Measurements from ENCODE around the gene PLEKHG4B. TPM values are rescaled to one million over a fixed set of nuclear protein-coding genes. Genes with fewer than 3 reads are reported as not detected.

PLEKHG4B gene
- total and polyA plus RNA-seq, 2 experiments from 2014 or later = 9.9 to 20.1 TPM

DNA sequence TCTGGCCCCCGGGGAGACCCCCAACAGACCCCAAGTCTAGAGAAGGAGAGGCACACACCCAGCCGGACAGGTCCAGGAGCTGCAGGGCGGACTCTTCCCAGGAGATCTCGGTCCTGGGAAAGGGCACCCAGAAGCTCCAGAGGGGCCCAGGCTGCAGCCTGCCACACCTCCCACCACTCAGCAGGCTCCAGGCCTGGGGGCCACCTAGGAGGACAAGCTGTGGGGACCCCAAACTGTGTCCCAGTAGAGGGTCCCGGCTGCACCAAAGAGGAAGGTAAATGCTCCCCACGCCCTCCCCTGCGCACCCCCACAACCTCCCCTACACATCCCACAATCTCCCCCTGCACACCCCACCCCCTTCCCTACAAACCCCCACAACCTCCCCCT lies 48.5 kb downstream of the PLEKHG4B start:
- Histone ChIP-seq H3K27me3 (no peaks in the 10 kb centered on the region), H3K36me3 (no peaks in the 10 kb centered on the region), H3K4me1 (ENCODE audit: low read depth) (no peaks in the 10 kb centered on the region), H3K9me3 (ENCODE audit: low read depth) (no peaks in the 10 kb centered on the region), H3K4me3 (no peak overlapping the region), H3K27ac (no peak overlapping the region)
- no peak for DNase-seq (ENCODE audit: low read depth in 1 of 2, low spot score in 1 of 2)
- TF ChIP-seq, protein P1, sequence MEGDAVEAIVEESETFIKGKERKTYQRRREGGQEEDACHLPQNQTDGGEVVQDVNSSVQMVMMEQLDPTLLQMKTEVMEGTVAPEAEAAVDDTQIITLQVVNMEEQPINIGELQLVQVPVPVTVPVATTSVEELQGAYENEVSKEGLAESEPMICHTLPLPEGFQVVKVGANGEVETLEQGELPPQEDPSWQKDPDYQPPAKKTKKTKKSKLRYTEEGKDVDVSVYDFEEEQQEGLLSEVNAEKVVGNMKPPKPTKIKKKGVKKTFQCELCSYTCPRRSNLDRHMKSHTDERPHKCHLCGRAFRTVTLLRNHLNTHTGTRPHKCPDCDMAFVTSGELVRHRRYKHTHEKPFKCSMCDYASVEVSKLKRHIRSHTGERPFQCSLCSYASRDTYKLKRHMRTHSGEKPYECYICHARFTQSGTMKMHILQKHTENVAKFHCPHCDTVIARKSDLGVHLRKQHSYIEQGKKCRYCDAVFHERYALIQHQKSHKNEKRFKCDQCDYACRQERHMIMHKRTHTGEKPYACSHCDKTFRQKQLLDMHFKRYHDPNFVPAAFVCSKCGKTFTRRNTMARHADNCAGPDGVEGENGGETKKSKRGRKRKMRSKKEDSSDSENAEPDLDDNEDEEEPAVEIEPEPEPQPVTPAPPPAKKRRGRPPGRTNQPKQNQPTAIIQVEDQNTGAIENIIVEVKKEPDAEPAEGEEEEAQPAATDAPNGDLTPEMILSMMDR (IDR thresholded peaks at IDR 0.05; ENCODE audit: low read depth, low read length) = no peak

DNA sequence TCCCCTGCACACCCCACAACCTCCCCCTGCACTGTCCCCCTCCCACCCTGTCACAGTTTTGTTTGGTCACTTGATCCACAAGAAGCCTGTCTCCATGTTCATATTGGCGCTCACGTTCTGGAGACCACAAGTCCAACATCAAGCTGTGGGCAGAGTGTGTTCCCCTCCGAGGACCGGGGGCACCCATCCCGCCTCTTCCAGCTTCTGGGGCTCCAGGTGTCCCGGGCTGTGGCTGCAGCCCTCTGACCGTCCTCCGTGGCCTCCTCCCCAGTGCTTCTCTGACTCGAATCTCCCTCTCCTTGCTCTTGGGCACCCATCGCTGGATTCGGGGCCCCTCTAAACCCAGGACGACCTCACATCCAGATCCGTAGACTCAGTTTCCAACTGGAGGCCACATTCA lies 49.2 kb downstream of the PLEKHG4B start:
- no peaks in the 10 kb centered on the region for H3K36me3 ChIP-seq
- no peak overlapping the region for H3K4me3 ChIP-seq
- H3K9me3 ChIP-seq (ENCODE audit: low read depth) = no peaks in the 10 kb centered on the region
- H3K27ac ChIP-seq = no peak overlapping the region
- no peaks in the 10 kb centered on the region for H3K4me1 ChIP-seq (ENCODE audit: low read depth)
- no peak for DNase-seq (ENCODE audit: low read depth in 1 of 2, low spot score in 1 of 2)
- no peaks in the 10 kb centered on the region for H3K27me3 ChIP-seq
- TF ChIP-seq, protein P1 (IDR thresholded peaks at IDR 0.05; ENCODE audit: low read depth, low read length) = no peak

DNA sequence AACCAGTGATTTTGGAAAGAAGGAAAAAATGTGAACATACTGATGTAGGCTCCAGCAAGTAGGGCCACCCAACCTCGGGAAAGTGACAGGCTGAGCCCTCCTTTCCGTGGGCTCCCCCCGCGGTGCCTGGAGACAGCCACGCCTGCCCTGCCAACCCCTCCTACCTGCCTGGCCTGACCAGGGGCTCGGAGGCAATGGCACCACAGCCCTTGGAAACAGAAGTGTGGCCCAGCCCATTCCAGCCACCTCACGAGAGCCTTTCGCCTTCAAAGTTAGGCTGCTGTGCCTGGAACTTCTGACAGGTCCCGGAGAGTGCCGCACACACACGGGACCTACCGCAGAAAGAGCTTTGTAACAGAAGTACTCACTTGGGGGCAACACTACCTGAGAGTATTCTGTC lies 49.8 kb downstream of the PLEKHG4B start:
- H3K36me3 ChIP-seq = no peaks in the 10 kb centered on the region
- no peak overlapping the region for H3K27ac ChIP-seq
- no peak for DNase-seq (ENCODE audit: low read depth in 1 of 2, low spot score in 1 of 2)
- no peaks in the 10 kb centered on the region for H3K27me3 ChIP-seq
- no peaks in the 10 kb centered on the region for H3K4me1 ChIP-seq (ENCODE audit: low read depth)
- H3K9me3 ChIP-seq (ENCODE audit: low read depth) = no peaks in the 10 kb centered on the region
- H3K4me3 ChIP-seq = no peak overlapping the region
- TF ChIP-seq, protein P1 (IDR thresholded peaks at IDR 0.05; ENCODE audit: low read depth, low read length) = no peak

DNA sequence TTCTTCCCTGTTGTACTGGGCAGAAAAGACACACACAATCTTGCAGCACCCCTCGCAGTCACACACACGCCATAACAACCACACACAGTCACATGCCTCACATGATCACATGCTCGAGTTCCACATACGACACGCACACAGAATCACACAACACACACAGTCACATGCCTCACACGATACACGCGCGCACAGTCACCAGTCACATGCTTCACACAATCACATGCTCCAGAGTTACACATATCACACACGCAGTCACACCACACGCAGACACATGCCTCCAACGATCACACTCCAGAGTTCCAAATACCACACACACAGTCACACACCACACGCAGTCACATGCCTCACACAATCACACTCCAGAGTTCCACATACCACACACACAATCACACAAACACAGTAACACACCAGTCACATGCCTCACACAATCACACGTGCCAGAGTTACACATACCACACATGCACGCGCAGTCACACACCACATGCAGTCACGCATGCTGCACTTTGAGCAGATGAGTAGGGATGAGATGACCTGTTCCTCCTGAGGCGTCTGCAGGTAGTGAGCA lies 50.4 kb downstream of the PLEKHG4B start:
- Histone ChIP-seq H3K36me3 (no peaks in the 10 kb centered on the region), H3K27me3 (no peaks in the 10 kb centered on the region), H3K4me3 (no peak overlapping the region), H3K9me3 (ENCODE audit: low read depth) (no peaks in the 10 kb centered on the region), H3K27ac (no peak overlapping the region), H3K4me1 (ENCODE audit: low read depth) (no peaks in the 10 kb centered on the region)
- TF ChIP-seq, protein P1 (IDR thresholded peaks at IDR 0.05; ENCODE audit: low read depth, low read length) = no peak
- DNase-seq (ENCODE audit: low read depth in 1 of 2, low spot score in 1 of 2) = no peak

DNA sequence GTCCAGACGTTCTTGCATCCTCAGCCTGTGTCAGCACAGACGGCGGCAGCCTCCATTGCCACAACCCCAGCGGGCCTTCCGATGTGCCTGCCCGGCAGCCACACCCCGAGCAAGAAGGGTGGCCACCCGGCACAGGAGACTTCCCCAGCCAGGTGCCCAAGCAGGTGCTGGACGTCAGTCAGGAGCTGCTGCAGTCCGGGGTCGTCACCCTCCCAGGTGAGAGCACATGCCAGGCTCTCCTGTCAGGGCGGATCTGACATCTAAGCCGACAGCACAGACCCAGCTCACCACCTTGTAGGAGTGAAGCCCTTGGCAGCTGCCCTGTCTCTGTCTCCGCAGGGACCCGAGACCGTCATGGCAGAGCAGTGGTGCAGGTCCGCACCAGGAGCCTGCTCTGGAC lies 51.1 kb downstream of the PLEKHG4B start:
- Histone ChIP-seq H3K36me3 (no peaks in the 10 kb centered on the region), H3K4me3 (no peak overlapping the region), H3K27me3 (no peaks in the 10 kb centered on the region), H3K27ac (no peak overlapping the region), H3K9me3 (ENCODE audit: low read depth) (no peaks in the 10 kb centered on the region), H3K4me1 (ENCODE audit: low read depth) (no peaks in the 10 kb centered on the region)
- TF ChIP-seq, protein P1 (IDR thresholded peaks at IDR 0.05; ENCODE audit: low read depth, low read length) = no peak
- DNase-seq (ENCODE audit: low read depth in 1 of 2, low spot score in 1 of 2) = no peak

DNA sequence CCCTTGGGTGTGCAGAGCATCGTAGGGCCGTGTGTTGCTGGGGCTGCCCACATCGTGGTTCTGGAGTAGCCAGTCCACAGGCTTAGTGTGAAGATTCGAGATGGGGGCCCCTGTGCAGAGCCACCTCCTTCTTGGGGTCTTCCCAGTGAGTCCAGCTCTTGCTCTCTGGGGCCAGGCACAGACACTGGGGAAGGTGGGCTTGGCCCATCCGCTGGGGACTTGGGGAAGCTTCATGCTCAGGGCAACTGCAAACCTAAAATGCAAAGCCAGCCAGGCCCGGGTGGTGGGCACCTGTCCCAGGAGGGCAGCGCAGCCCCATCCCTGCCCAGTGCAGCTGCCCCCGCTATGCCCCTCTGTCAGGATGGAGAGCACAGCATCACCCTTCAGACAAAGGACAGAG lies 53.0 kb downstream of the PLEKHG4B start:
- no peak for DNase-seq (ENCODE audit: low read depth in 1 of 2, low spot score in 1 of 2)
- Histone ChIP-seq H3K9me3 (ENCODE audit: low read depth) (no peaks in the 10 kb centered on the region), H3K4me3 (no peak overlapping the region), H3K27me3 (no peaks in the 10 kb centered on the region), H3K4me1 (ENCODE audit: low read depth) (no peaks in the 10 kb centered on the region), H3K36me3 (no peaks in the 10 kb centered on the region), H3K27ac (no peak overlapping the region)
- TF ChIP-seq, protein P1 (IDR thresholded peaks at IDR 0.05; ENCODE audit: low read depth, low read length) = no peak
